Kidney (tissue), 14 donors: ENCODE results near the gene COL25A1. TPM values are rescaled to one million over a fixed set of nuclear protein-coding genes. Genes with fewer than 3 reads are reported as not detected.

Experiments
- DNase-seq, 5 donors: peaks; one replicate each; pipeline ENCODE4 v3.0.0-alpha.2; 2013 to 2020
- FAIRE-seq: peaks from 2 replicates; lab custom pipeline; 2012; peaks lifted over from hg19 to GRCh38; lab: Jason Lieb, UNC
- H3K27ac ChIP-seq, 2 donors: one replicate each; pipeline ENCODE4 v1.7.0; 2013; ENCODE audit warnings: low read depth in 2 of 2, low read length in 2 of 2, inconsistent platforms in 1 of 2
- H3K27me3 ChIP-seq: one replicate; pipeline ENCODE4 v1.7.1; 2013; ENCODE audit warnings: low read length, inconsistent platforms; ENCODE audit not compliant: control insufficient read depth, insufficient read depth
- H3K36me3 ChIP-seq, 3 donors: one replicate each; pipeline versions ENCODE4 v1.7.0 to v1.7.1; 2013; ENCODE audit warnings: low read length in 3 of 3, control low read depth in 1 of 3, inconsistent platforms in 1 of 3; ENCODE audit not compliant: insufficient read depth in 3 of 3, control insufficient read depth in 2 of 3
- H3K4me1 ChIP-seq, 3 donors: one replicate each; pipeline versions ENCODE4 v1.7.0 to v1.7.1; 2013; ENCODE audit warnings: low read length in 3 of 3, inconsistent platforms in 1 of 3, low read depth in 1 of 3; ENCODE audit not compliant: control insufficient read depth in 2 of 3, insufficient read depth in 2 of 3
- H3K4me3 ChIP-seq, 3 donors: one replicate each; pipeline versions ENCODE4 v1.7.0 to v1.8.1; 2013; ENCODE audit warnings: low read length in 3 of 3, control low read depth in 1 of 3, inconsistent platforms in 1 of 3
- H3K9ac ChIP-seq, 3 donors: one replicate each; pipeline versions ENCODE4 v1.7.0 to v1.7.1; 2013; ENCODE audit warnings: low read length in 3 of 3, control low read depth in 1 of 3, inconsistent platforms in 1 of 3
- H3K9me3 ChIP-seq, 3 donors: one replicate each; pipeline versions ENCODE4 v1.7.0 to v1.7.1; 2013; ENCODE audit warnings: low read length in 3 of 3, control low read depth in 1 of 3, inconsistent platforms in 1 of 3; ENCODE audit not compliant: control insufficient read depth in 2 of 3, insufficient read depth in 1 of 3
- intact Hi-C: fragments of 100-400 bp; cut with DNase I; formaldehyde crosslinking; loops from one replicate; pipeline ENCODE4 v1.11.1; 2022
- polyA plus RNA-seq: library from polyadenylated mRNA; stranded (reverse); fragments of 350-450 nt; fragmentation: Illumina TruSeq; extraction: RNeasy Lipid Tissue Mini Kit (QIAGEN cat#74804); gene quantifications from one replicate; pipeline ENCODE4 v1.2.3, GENCODE V29; 2014; ENCODE audit warnings: low read depth, low replicate concordance; ENCODE audit not compliant: insufficient read depth
- total RNA-seq: library from RNA; stranded (reverse); fragmentation: NEBNext Ultra II Directional; extraction: Animal tissue kit (Norgen Biotek cat#: 25700); gene quantifications from one replicate; pipeline ENCODE4 v1.2.1, GENCODE V29; 2021
- TF ChIP-seq, protein P1 (sequence below): IDR thresholded peaks from 3 replicates; pipeline ENCODE4 v1.5.1; 2012; ENCODE audit warnings: mild to moderate bottlenecking, moderate library complexity, borderline replicate concordance; ENCODE audit not compliant: insufficient read depth; ENCODE audit errors: extremely low read depth
- donor health status: control.
- donor health status: control.
- donor health status: control.
- donor health status: control.
- donor health status: control.
- donor health status: DM: yes; HTN: yes; CAD: no.
- donor health status: Normal renal cell carcinoma (clear cell type).

COL25A1 gene
- total and polyA plus RNA-seq, 2 donors from 2014 or later: 0.52 to 2.3 TPM

DNA sequence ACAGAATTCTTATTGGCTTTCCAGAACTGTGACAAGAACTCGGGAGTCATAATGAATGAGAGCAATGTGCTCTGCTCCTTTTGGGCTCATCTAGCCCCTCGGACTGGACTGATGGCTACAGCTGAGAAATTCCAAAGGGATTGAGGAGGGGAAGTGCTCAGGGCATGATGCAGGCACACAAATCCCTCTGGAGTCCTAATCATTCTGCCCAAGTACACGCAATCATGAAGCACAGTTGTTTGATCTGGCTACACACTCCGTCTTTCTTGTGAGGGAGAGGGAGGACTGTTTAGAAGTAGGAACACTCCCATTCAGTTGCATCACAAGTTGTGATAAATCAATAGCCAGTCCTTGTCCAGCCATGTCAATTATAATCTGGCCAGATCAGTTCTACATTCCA, 237.5 kb downstream of the COL25A1 start:
- Histone ChIP-seq H3K36me3 (no peaks in the 10 kb centered on the region), H3K4me3 (no peak overlapping the region), H3K27me3 (no peaks in the 10 kb centered on the region), H3K27ac (no peak overlapping the region), H3K4me1 (no peaks in the 10 kb centered on the region), H3K9me3 (no peaks in the 10 kb centered on the region), H3K9ac (no peak overlapping the region)
- TF ChIP-seq, protein P1, sequence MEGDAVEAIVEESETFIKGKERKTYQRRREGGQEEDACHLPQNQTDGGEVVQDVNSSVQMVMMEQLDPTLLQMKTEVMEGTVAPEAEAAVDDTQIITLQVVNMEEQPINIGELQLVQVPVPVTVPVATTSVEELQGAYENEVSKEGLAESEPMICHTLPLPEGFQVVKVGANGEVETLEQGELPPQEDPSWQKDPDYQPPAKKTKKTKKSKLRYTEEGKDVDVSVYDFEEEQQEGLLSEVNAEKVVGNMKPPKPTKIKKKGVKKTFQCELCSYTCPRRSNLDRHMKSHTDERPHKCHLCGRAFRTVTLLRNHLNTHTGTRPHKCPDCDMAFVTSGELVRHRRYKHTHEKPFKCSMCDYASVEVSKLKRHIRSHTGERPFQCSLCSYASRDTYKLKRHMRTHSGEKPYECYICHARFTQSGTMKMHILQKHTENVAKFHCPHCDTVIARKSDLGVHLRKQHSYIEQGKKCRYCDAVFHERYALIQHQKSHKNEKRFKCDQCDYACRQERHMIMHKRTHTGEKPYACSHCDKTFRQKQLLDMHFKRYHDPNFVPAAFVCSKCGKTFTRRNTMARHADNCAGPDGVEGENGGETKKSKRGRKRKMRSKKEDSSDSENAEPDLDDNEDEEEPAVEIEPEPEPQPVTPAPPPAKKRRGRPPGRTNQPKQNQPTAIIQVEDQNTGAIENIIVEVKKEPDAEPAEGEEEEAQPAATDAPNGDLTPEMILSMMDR: no peak
- FAIRE-seq (no peak), DNase-seq (no peak)
- intact Hi-C loops: no loop called here

DNA sequence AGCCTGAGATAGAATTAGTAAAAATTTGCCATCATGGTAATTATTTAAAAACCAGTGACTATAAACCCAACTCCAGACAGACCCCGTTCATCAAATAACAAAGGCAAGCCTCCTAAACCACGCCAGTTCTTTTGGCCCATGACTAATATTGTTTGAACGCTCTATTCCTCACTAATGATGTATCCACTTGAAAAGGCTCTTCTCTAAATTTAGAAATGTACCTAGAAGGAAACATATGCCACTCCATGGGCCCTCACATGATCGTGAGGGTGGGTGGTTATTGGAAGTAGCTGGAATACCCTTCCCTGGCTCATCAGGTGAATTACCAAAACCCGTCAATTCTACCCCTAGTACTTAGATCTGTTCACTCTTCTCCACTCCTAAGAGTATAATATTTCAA, 249.2 kb downstream of the COL25A1 start:
- no peaks in the 10 kb centered on the region for H3K27me3 ChIP-seq
- no peaks in the 10 kb centered on the region for H3K4me1 ChIP-seq
- TF ChIP-seq, protein P1: no peak
- H3K4me3 ChIP-seq: no peak overlapping the region
- no peak for FAIRE-seq
- intact Hi-C loops: no loop called here
- DNase-seq: no peak
- no peak overlapping the region for H3K9ac ChIP-seq
- no peaks in the 10 kb centered on the region for H3K36me3 ChIP-seq
- H3K9me3 ChIP-seq: no peaks in the 10 kb centered on the region
- H3K27ac ChIP-seq: no peak overlapping the region

DNA sequence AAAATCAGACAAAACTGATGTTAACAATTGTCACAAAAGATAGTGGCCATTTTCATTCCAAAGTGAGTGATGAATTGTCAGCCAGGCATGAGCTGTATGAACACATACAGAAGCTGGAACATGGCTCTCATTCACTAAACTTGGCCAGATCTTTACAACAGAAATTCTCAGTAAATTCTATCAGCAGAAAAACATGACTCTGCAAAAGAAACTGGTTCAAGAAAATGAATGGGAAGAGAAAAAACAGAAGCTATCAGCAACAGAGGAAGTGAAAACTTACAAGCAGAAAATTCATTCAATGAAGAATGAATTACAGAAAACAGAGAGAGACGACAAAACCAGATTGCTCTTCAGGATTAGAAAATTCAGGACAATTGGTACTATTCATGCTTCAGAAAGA, 249.6 kb downstream of the COL25A1 start:
- Histone ChIP-seq H3K9me3 (no peaks in the 10 kb centered on the region), H3K4me1 (no peaks in the 10 kb centered on the region), H3K9ac (no peak overlapping the region), H3K27ac (no peak overlapping the region), H3K4me3 (no peak overlapping the region), H3K27me3 (no peaks in the 10 kb centered on the region), H3K36me3 (no peaks in the 10 kb centered on the region)
- DNase-seq (no peak), FAIRE-seq (no peak)
- TF ChIP-seq, protein P1: no peak
- intact Hi-C loops: no loop called here

DNA sequence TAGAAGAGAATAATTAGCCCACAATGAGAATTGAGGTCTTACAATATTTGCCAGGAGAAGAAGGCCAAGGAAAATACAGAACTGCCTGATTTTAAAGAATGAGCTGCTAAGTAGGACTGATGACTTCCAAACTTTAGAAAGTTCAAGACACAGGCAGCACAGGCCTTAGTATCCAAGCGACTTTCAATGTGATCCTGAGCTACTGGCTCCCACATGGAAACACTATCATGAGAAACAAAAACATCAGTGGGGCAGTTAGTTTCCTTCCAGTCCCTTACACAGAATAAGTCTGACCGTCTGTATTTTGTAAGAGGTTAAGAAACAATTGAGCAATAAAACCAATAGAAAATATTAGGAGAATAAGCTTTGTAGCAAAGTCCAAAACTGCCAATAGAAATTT, 251.4 kb downstream of the COL25A1 start:
- no peaks in the 10 kb centered on the region for H3K27me3 ChIP-seq
- H3K27ac ChIP-seq: no peak overlapping the region
- no peak for FAIRE-seq
- no peak overlapping the region for H3K9ac ChIP-seq
- H3K36me3 ChIP-seq: no peaks in the 10 kb centered on the region
- no peak overlapping the region for H3K4me3 ChIP-seq
- DNase-seq: no peak
- no peaks in the 10 kb centered on the region for H3K9me3 ChIP-seq
- intact Hi-C loops: no loop called here
- TF ChIP-seq, protein P1: no peak
- H3K4me1 ChIP-seq: no peaks in the 10 kb centered on the region
